CD4-positive, alpha-beta T cell treated with Interleukin-15 for 4 hours (primary cell): ENCODE data around the gene COX6A1.
"Not testable (repeated sequence)": the region's sequence is repeated elsewhere in the genome, so short reads cannot be mapped to it uniquely, and the experiment has no call there.

ENCODE experiments used
- DNase-seq: peaks from one replicate; pipeline ENCODE4 v3.0.0-alpha.2; 2020; ENCODE audit warnings: low spot score

COX6A1 gene

GRCh38 chr12:120428597-120429229, 9.2 kb upstream of the COX6A1 start:
- DNase-seq = no peak

DNA sequence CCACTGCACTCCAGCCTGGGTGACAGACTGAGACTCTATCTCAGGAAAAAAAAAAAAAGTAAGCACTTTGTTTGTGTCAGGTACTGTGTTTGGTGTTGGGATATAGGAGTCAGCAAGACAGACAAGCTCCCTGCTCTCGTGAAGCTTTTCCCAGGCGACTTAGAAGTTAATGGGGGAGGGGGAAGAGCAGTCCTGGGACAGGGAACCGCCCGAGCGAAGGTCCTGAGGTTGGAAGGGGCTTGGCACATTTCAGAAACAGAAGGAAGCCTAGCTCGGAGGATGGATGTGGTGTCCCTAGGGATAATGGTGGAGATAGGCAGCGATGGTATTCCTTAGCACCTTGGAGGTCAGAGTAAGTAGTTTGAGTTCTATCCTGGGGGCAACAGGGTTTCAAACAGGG, 8.5 kb upstream of the COX6A1 start:
- no peak for DNase-seq

GRCh38 chr12:120432772-120433525, 5.0 kb upstream of the COX6A1 start:
- no peak for DNase-seq

- DNase-seq = no peak
These were observed 734 bp downstream of the COX6A1 start for GRCh38 chr12:120438495-120439198.

DNA sequence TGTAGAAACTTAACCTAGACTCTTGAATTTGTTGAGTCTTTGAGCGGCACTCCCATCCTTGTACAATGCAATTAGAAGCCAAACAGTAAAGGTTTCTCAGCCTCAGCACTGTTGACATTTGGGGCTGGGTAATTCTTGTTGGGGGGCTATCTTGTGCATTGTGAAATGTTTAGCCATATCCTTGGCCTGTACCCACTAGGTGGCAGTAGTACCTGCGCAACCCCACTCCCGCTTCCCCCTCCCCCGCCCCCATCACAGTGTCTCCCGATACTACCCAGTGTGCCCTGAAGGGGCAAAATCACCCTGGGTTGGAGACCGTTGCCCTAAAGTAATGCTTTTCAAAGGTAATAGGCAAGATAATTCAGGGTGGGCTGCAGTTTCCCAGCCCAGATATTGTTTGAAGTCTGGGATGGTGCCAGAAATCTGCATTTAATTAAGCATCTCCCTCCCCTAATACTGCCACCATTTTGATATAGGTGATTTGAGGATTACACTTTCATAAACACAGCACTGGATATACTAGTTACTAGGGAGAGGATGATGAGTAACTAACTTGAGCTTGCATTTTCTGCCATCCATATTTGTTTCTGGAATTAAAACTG, 1.8 kb downstream of the COX6A1 start:
- peak; percentile 77 for DNase-seq

DNA sequence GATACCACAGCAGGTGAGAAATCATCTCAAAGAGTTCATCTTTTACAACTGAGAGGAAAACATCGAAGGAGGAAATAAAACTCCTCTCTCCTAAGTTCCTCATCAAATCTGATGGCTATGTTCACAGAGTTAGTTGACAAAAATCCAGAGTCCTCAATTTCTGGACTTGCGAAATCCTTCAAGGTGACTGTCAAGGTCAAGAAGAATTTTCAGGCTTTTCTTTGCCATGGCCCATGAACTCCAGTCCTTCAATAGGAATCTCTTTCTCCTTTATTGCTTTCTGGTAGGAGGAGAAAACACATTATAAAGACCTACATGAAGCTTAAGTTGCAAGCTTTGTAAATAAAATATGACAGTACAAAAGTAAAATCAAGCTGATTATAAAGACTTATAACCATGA, 6.8 kb downstream of the COX6A1 start:
- no peak for DNase-seq

GRCh38 chr12:120445911-120446843, 8.3 kb downstream of the COX6A1 start, which contains the start of the genes GATC and TRIAP1:
GATC (plus strand) TSS chr12:120446444; CDS start chr12:120446481, 37 bp downstream.
TRIAP1 (minus strand) TSS chr12:120446384; CDS start chr12:120446372, 12 bp downstream.
- peak; percentile 85 for DNase-seq

DNA sequence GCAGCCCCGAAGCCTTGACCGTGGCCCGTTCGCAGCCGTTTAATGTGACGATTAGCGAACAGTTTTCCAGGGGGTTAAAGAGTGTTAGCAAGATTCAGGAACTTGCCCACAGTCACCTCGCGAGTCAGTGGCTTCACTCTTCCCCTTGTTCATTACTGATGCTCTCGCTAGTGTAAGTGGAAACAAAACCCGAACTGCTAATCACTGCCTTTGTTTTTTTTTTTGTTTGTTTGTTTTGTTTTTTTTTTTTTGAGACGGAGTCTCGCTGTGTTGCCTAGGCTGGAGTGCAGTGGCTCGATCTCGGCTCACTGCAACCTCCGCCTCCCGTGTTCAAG, 8.9 kb downstream of the COX6A1 start:
- not testable (repeated sequence) for DNase-seq

DNA sequence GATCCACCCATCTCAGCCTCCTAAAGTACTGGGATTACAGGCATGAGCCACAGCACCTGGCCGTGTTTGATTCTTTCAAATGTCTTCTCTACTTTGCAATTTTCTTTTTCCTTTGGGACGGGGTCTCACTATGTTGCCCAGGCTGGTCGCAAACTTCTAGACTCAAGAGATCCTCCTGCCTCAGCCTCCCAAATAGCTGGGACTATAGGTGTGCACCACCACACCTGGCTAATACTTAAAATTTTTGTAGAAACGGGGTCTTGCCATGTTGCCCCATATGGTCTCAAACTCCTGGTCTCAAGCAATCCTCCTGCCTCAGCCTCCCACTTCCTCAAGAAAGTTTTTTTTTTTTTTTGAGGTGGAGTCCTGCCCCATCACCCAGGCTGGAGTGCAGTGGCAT, 10.1 kb downstream of the COX6A1 start:
- no peak for DNase-seq

GRCh38 chr12:120452524-120452923, 14.6 kb downstream of the COX6A1 start:
- DNase-seq = not testable (repeated sequence)

DNA sequence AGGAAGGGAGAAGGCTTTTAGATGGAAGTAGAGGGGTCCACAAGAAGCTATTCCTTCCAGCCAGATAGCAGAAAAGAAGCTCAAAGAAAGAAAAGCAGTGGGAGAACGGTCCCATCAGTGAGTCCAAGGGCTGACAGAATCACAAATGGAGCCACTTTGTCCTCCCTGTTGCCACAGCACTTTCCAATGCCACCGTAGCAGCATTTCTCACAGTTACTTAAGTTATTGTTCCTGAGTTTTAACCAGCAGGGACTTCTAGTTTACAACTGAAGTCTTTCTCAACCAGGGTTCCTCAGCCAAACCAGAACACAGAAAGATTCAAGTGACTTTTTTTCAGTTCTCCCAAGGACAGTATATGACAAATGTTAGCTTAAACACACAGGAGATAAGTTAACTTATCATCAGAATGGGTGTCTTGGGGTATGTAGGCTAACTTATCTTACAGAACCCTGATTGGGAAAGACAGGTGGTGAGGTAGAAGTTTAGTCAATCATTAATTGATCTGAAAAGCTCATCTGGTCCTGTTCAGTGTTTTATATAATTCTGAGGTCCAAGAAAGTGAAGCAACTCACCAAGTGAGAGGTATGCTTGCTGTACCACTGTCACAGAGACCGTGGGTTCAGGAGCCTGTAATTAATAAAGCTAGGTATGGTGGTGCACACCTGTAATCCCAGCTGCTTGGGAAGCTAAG, 15.3 kb downstream of the COX6A1 start:
- no peak for DNase-seq

GRCh38 chr12:120453977-120454376, 16.1 kb downstream of the COX6A1 start:
- peak; percentile 46 for DNase-seq

DNA sequence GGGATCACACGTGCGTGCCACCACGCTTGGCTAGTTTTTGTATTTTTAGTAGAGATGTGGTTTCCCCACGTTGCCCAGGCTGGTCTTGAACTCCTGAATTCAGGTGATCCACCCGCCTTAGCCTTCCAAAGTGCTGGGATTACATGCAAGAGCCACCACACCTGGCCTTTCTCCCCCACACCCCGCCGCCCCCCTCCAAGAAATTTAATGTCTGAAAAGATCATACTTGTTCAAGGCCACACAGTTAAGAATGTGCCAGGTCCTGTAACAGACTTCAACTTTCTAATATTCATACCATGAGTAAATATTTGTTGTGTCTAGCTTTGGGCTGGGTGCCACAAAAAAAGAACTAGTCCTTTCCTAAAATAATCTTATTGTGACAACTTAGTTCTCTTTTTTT, 17.4 kb downstream of the COX6A1 start:
- no peak for DNase-seq

DNA sequence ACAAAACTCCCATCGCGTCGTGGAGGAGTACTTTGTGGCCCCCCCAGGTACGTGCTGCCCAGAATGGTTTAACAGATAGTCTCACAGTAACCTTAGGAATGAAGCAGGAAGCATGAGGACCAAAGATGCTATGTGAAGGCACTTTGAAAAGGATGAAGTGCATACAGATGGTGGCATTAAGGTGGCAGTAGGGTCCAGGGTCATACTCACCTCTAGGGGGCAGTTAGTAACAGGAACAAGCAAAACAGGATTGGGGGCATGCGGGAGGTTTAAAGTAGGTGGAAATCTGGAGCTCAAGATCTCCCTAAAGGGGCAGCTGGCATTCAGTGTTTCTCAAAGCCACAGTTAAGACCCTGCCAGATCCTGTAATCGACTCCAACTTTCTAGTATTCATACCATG, 19.2 kb downstream of the COX6A1 start:
- DNase-seq = no peak

DNA sequence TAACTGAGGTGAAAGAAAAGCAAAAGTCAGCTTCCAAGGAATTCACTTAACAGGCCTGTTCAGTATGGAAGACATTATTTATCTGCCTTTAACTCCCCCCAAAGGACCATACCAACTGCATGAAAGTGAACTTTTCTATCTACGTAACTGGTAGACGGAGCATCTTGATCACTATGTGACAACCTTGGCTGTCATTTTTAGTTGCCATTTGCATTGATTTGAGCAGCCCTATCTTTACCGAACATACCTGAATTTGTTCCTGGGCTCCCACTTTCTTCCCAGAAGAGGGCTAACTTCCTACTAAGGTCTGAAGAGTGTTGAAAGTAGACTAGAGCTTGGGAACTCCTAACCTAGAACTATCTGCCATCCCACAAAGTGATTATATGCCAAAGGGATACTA, 22.2 kb downstream of the COX6A1 start:
- no peak for DNase-seq

- no peak for DNase-seq
These were observed 24.3 kb downstream of the COX6A1 start for GRCh38 chr12:120462099-120462640.

GRCh38 chr12:120463712-120464111, 25.8 kb downstream of the COX6A1 start:
- no peak for DNase-seq

- no peak for DNase-seq
These were observed 27.8 kb downstream of the COX6A1 start for GRCh38 chr12:120465756-120466155.

DNA sequence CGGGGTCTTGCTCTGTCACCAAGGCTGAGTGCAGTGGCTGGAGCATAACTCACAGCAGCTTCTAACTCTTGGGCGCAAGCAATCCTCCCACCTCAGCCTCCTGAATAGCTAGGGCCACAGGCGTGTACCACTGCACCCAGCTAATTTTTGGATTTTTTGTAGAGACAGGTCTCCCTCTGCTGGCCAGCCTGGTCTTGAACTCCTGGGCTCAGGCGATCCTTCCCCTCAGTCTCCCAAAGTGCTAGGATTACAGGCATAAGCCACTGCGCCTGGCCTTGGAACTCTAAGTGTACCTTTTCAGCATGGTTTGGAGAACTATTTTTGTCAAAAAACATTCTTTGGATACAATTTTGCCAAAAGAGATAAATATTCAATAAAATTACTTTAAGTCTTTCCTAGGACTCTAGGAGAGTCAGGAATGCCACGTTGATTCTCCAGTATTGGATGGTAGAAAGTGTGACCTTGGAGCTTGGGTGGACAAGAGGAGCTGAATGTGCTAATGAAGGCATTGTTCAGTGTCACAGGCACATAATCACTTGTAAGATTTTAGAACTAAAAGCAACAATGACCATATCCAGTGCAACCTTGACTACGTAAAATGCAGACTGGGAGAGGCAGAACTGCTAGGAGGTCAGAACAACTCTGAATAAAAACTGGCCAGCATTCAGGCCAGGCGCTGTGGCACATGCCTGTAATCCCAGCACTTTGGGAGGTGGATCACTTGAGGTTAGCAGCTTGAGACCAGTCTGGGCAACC, 28.8 kb downstream of the COX6A1 start:
- DNase-seq = peak; percentile 51

DNA sequence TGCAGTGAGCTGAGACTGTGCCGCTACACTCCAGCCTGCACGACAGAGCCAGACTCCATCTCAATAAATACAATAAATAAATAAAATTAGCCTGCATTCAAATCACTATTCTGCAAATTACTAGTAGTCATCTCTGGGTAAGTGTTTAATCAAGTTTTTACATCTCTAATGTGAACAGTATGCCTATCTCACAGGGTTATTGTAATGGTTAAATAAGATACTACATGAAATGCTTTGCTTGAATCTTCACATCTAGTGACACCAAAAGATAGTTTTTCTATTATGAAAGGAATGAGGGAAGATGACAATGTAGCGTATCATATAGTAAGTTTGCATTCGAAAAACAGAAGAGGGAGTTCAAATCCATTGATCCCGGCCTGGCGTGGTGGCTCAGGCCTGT, 29.5 kb downstream of the COX6A1 start:
- no peak for DNase-seq
